HepG2 (cell line): ENCODE data around the gene TENM3. TPM values are rescaled to one million over a fixed set of nuclear protein-coding genes. Genes with fewer than 3 reads are reported as not detected.

Experiments used
- ATAC-seq: fragments of 200-7000 bp; cut with Tn5 transposase; 3 replicates; pipeline ENCODE4 v1.9.1; 2020; ENCODE audit warnings: mild to moderate bottlenecking, moderate library complexity
- BruUV-seq: library from RNA; stranded (reverse); fragments of 400-500 nt; replicated peaks from 2 replicates; lab custom pipeline; 2021; lab: Mats Ljungman, UMichigan
- CTCF ChIA-PET: fragments of 300-600 bp; formaldehyde crosslinking; extraction: SDS; loops from one replicate; lab custom pipeline; 2021; ENCODE audit warnings: low total read pairs, inconsistent platforms, low intra/inter-chr PET ratio; lab: Yijun Ruan, JAX
- POLR2A ChIA-PET: fragments of 350-600 bp; sonication (Branson Sonifier 250); formaldehyde crosslinking; loops from one replicate; lab custom pipeline; 2020; ENCODE audit warnings: antibody characterized with exemption, inconsistent platforms; lab: Yijun Ruan, JAX
- DNase-seq: peaks from one replicate; pipeline ENCODE4 v3.0.0-alpha.2; 2015; ENCODE audit warnings: low spot score
- FAIRE-seq: peaks from 3 replicates; lab custom pipeline; 2011; peaks lifted over from hg19 to GRCh38; lab: Jason Lieb, UNC
- H2AFZ ChIP-seq: one replicate; pipeline ENCODE4 v1.6.1; 2011; ENCODE audit warnings: low read length, inconsistent platforms
- H3K27ac ChIP-seq: fragments of 300-600 bp; 3 replicates; pipeline ENCODE4 v1.8.0; 2011; ENCODE audit warnings: mixed run types, mild to moderate bottlenecking, mixed read lengths, low read length, inconsistent platforms; ENCODE audit not compliant: insufficient read depth; ENCODE audit errors: extremely low read length
- H3K27me3 ChIP-seq, 2 experiments: fragments of 200-600 bp in 1 of 2; 2 replicates in 1 of 2; 3 replicates in 1 of 2; pipeline versions ENCODE4 v1.6.0 to v1.8.0; 2011; ENCODE audit warnings: low read length in 2 of 2, mild to moderate bottlenecking in 2 of 2, moderate library complexity in 2 of 2, inconsistent platforms in 1 of 2; ENCODE audit not compliant: insufficient read depth in 2 of 2, control insufficient read depth in 1 of 2
- H3K36me3 ChIP-seq, 2 experiments: fragments of 200-600 bp in 1 of 2; replicated peaks in 1 of 2; 2 replicates in 1 of 2; 3 replicates in 1 of 2; pipeline versions ENCODE4 v1.5.1 to v1.8.0; 2011; ENCODE audit warnings: low read length in 2 of 2, inconsistent platforms in 1 of 2; ENCODE audit not compliant: insufficient read depth in 2 of 2, control insufficient read depth in 1 of 2
- H3K4me1 ChIP-seq: 2 replicates; pipeline ENCODE4 v1.5.1; 2012; ENCODE audit warnings: low read length, inconsistent platforms; ENCODE audit not compliant: insufficient read depth
- H3K4me2 ChIP-seq: 2 replicates; pipeline ENCODE4 v1.6.0; 2011; ENCODE audit warnings: low read depth, low read length, inconsistent platforms
- H3K4me3 ChIP-seq, 3 experiments: fragments of 200-600 bp in 1 of 3; sonication (generic), shearing (Covaris generic) in 1 of 3; replicated peaks in 1 of 3; 2 replicates each; pipeline ENCODE4 v1.5.1; 2011 to 2016; ENCODE audit warnings: low read length in 3 of 3, inconsistent platforms in 2 of 3, low read depth in 2 of 3, mild to moderate bottlenecking in 2 of 3, control low read depth in 1 of 3, mixed read lengths in 1 of 3; ENCODE audit not compliant: insufficient read depth in 1 of 3
- H3K79me2 ChIP-seq: one replicate; pipeline ENCODE4 v1.6.1; 2011; ENCODE audit warnings: low read length, inconsistent platforms; ENCODE audit not compliant: insufficient read depth
- H3K9ac ChIP-seq: 2 replicates; pipeline ENCODE4 v1.6.0; 2011; ENCODE audit warnings: mild to moderate bottlenecking, low read depth, low read length, inconsistent platforms; ENCODE audit not compliant: insufficient read depth
- H3K9me3 ChIP-seq: 2 replicates; pipeline ENCODE4 v1.5.1; 2012; ENCODE audit warnings: mild to moderate bottlenecking, low read length
- H4K20me1 ChIP-seq: 2 replicates; pipeline ENCODE4 v1.6.0; 2011; ENCODE audit warnings: inconsistent platforms, mild to moderate bottlenecking, low read length, moderate library complexity; ENCODE audit not compliant: insufficient read depth
- BATF2 ChIP-seq: sonication (generic); formaldehyde crosslinking; IDR thresholded peaks from 2 replicates; pipeline ENCODE4 v1.8.0; 2022; ENCODE audit warnings: mild to moderate bottlenecking, missing genetic modification reagents, moderate library complexity
- CENPX ChIP-seq: sonication (generic); formaldehyde crosslinking; IDR thresholded peaks from 2 replicates; pipeline ENCODE4 v1.9.0; 2021; ENCODE audit warnings: mild to moderate bottlenecking, missing genetic modification reagents, moderate library complexity
- DRAP1 ChIP-seq: IDR thresholded peaks from 2 replicates; pipeline ENCODE4 v1.6.1; 2016; ENCODE audit warnings: missing genetic modification reagents, missing compliant biosample characterization
- HMG20A ChIP-seq: IDR thresholded peaks from 2 replicates; pipeline ENCODE4 v1.6.1; 2016; ENCODE audit warnings: borderline replicate concordance
- ZNF589 ChIP-seq: sonication (generic); formaldehyde crosslinking; conservative IDR thresholded peaks from 2 replicates; pipeline ENCODE4 v1.8.0; 2022; ENCODE audit warnings: mild to moderate bottlenecking, moderate library complexity, missing genetic modification reagents
- WGBS: methylation state at CpG from one replicate; pipeline ENCODE4 v1.1.6; 2017; ENCODE audit warnings: low lambda C conversion rate; 5-methylcytosine and 5-hydroxymethylcytosine counted together
- in situ Hi-C: cut with HindIII; loops from 2 replicates; pipeline ENCODE4 v1.10.0; 2017; ENCODE audit warnings: low pct_unique_long_range_greater_than_20kb; ENCODE audit not compliant: extremely low pct_ligation_motif_present
- intact Hi-C: fragments of 100-400 bp; cut with micrococcal nuclease; formaldehyde crosslinking; loops from one replicate; pipeline ENCODE4 v1.10.0; 2022; ENCODE audit not compliant: unreplicated experiment
- polyA plus RNA-seq, 8 experiments: library from polyadenylated mRNA; depleted of rRNA in 3 of 8; stranded (reverse) in 7 of 8; unstranded in 1 of 8; fragments of >200 nt; fragmentation: Illumina TruSeq in 4 of 8; extraction: Trizol in 4 of 8; gene quantifications; 2 replicates each; pipeline versions ENCODE4 v1.2.1 to v1.2.3, GENCODE V29; 2011 to 2016; ENCODE audit warnings: low read depth in 4 of 8, missing spikeins in 1 of 8, mixed read lengths in 1 of 8; ENCODE audit not compliant: insufficient read depth in 1 of 8
- total RNA-seq, 5 experiments: library from RNA; depleted of rRNA; stranded (reverse); fragments of >200 nt; fragmentation: Illumina TruSeq; extraction: Trizol; gene quantifications; 2 replicates each; pipeline ENCODE4 v1.2.3, GENCODE V29; 2016; ENCODE audit warnings: low read depth in 1 of 5
- TF ChIP-seq, protein P1 (sequence below): sonication (generic); formaldehyde crosslinking; IDR thresholded peaks from 2 replicates; pipeline ENCODE4 v1.5.0; 2020; ENCODE audit warnings: mild to moderate bottlenecking, missing genetic modification reagents
- TF ChIP-seq, protein P2 (sequence below): sonication (generic); formaldehyde crosslinking; IDR thresholded peaks from 2 replicates; pipeline ENCODE4 v1.4.0; 2020; ENCODE audit warnings: missing genetic modification reagents

The TENM3 gene
- total and polyA plus RNA-seq, 2 of the 13 experiments (the other 11 are each of a cell fraction or from before 2014, with no cell fraction given): 0.04 TPM; not detected in 1

DNA sequence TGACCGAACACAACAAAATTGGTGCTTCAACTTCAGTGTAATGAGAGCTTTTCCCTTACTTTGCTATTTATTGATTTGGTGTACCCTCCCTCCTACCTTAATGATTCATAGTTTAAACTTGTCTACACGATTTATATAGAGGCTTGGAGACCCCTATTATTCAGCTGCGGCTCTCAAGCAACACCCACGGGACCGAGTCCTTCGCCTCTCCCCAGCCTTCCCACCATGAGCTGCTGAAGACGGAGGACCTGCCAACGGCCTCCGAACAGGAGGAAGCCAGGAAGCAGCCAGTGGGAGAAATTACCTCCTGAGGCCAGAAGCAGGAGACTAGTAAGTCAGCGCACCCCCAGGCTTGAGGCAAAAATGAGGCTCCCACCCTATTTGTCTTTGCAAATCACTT lies 595.3 kb downstream of the TENM3 start:
- BruUV-seq: no TSS peak
- no peak overlapping the region for H3K9ac ChIP-seq
- H3K36me3 ChIP-seq: no peaks in the 10 kb centered on the region
- intact Hi-C loops (no loop called here), in situ Hi-C loops (no loop called here)
- H2AFZ ChIP-seq: no peak overlapping the region
- H3K4me3 ChIP-seq: no peak overlapping the region
- no peaks in the 10 kb centered on the region for H4K20me1 ChIP-seq
- POLR2A ChIA-PET: no interaction called here
- ATAC-seq (no peak), FAIRE-seq (no peak), DNase-seq (no peak)
- H3K27ac ChIP-seq: no peak overlapping the region
- peaks cover 0 to 13% of the 10 kb centered on the region in 2 experiments; a peak in 2 of 5 replicates for H3K27me3 ChIP-seq
- H3K79me2 ChIP-seq: no peaks in the 10 kb centered on the region
- WGBS: 48% methylated on average over 10 of the region's 10 CpGs
- CTCF ChIA-PET: no interaction called here
- no peak overlapping the region for H3K4me2 ChIP-seq
- TF ChIP-seq HMG20A (CRISPR knock-in tag) (no peak), CENPX (no peak), DRAP1 (CRISPR knock-in tag) (no peak), BATF2 (no peak), ZNF589 (CRISPR knock-in tag) (no peak)
- TF ChIP-seq, protein P1, sequence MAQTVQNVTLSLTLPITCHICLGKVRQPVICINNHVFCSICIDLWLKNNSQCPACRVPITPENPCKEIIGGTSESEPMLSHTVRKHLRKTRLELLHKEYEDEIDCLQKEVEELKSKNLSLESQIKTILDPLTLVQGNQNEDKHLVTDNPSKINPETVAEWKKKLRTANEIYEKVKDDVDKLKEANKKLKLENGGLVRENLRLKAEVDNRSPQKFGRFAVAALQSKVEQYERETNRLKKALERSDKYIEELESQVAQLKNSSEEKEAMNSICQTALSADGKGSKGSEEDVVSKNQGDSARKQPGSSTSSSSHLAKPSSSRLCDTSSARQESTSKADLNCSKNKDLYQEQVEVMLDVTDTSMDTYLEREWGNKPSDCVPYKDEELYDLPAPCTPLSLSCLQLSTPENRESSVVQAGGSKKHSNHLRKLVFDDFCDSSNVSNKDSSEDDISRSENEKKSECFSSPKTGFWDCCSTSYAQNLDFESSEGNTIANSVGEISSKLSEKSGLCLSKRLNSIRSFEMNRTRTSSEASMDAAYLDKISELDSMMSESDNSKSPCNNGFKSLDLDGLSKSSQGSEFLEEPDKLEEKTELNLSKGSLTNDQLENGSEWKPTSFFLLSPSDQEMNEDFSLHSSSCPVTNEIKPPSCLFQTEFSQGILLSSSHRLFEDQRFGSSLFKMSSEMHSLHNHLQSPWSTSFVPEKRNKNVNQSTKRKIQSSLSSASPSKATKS (CRISPR knock-in tag): no peak
- TF ChIP-seq, protein P2, sequence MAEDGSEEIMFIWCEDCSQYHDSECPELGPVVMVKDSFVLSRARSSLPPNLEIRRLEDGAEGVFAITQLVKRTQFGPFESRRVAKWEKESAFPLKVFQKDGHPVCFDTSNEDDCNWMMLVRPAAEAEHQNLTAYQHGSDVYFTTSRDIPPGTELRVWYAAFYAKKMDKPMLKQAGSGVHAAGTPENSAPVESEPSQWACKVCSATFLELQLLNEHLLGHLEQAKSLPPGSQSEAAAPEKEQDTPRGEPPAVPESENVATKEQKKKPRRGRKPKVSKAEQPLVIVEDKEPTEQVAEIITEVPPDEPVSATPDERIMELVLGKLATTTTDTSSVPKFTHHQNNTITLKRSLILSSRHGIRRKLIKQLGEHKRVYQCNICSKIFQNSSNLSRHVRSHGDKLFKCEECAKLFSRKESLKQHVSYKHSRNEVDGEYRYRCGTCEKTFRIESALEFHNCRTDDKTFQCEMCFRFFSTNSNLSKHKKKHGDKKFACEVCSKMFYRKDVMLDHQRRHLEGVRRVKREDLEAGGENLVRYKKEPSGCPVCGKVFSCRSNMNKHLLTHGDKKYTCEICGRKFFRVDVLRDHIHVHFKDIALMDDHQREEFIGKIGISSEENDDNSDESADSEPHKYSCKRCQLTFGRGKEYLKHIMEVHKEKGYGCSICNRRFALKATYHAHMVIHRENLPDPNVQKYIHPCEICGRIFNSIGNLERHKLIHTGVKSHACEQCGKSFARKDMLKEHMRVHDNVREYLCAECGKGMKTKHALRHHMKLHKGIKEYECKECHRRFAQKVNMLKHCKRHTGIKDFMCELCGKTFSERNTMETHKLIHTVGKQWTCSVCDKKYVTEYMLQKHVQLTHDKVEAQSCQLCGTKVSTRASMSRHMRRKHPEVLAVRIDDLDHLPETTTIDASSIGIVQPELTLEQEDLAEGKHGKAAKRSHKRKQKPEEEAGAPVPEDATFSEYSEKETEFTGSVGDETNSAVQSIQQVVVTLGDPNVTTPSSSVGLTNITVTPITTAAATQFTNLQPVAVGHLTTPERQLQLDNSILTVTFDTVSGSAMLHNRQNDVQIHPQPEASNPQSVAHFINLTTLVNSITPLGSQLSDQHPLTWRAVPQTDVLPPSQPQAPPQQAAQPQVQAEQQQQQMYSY: no peak
- H3K4me1 ChIP-seq: no peaks in the 10 kb centered on the region
- no peaks in the 10 kb centered on the region for H3K9me3 ChIP-seq
